GM12878 (cell line): ENCODE measurements around the gene FIGNL2.

Experiments used
- DPF2 ChIP-seq: fragments of 450-650 bp; IDR thresholded peaks from 2 replicates; pipeline ENCODE4 v1.6.1; 2017; ENCODE audit warnings: mild to moderate bottlenecking
- POLR2AphosphoS5 ChIP-seq: IDR thresholded peaks from 2 replicates; pipeline ENCODE4 v1.6.1; 2011; ENCODE audit warnings: mild to moderate bottlenecking, low read length, inconsistent platforms
- RFX5 ChIP-seq: IDR thresholded peaks from 2 replicates; pipeline ENCODE4 v1.6.1; 2011; ENCODE audit warnings: low read depth, low read length, improper control_type of control experiment
- SMC3 ChIP-seq: IDR thresholded peaks from 2 replicates; pipeline ENCODE4 v1.6.1; 2011; ENCODE audit warnings: low read length, improper control_type of control experiment, borderline replicate concordance
- TCF7 ChIP-seq: IDR thresholded peaks from 2 replicates; pipeline ENCODE4 v1.6.1; 2014; ENCODE audit warnings: antibody characterized with exemption, borderline replicate concordance
- ZNF24 ChIP-seq: fragments of 450-650 bp; IDR thresholded peaks from 2 replicates; pipeline ENCODE4 v1.6.1; 2017; ENCODE audit warnings: antibody characterized with exemption, mild to moderate bottlenecking
- ZNF384 ChIP-seq: IDR thresholded peaks from 2 replicates; pipeline ENCODE4 v1.6.1; 2012; ENCODE audit warnings: low read depth, mild to moderate bottlenecking, low read length, improper control_type of control experiment, borderline replicate concordance
- ZZZ3 ChIP-seq: IDR thresholded peaks from 2 replicates; pipeline ENCODE4 v1.6.1; 2011; ENCODE audit warnings: low read depth; ENCODE audit not compliant: control insufficient read depth, insufficient read length
- TF ChIP-seq, protein P1 (sequence below), 3 experiments: IDR thresholded peaks in 2 of 3; conservative IDR thresholded peaks in 1 of 3; 2 replicates each; pipeline ENCODE4 v1.5.1; 2011; ENCODE audit warnings: low read depth in 3 of 3, low read length in 3 of 3, mild to moderate bottlenecking in 3 of 3, control low read depth in 2 of 3, moderate library complexity in 2 of 3, inconsistent platforms in 1 of 3, mixed read lengths in 1 of 3; ENCODE audit not compliant: control insufficient read depth in 2 of 3, insufficient read depth in 1 of 3; ENCODE audit errors: extremely low read depth in 1 of 3

DNA sequence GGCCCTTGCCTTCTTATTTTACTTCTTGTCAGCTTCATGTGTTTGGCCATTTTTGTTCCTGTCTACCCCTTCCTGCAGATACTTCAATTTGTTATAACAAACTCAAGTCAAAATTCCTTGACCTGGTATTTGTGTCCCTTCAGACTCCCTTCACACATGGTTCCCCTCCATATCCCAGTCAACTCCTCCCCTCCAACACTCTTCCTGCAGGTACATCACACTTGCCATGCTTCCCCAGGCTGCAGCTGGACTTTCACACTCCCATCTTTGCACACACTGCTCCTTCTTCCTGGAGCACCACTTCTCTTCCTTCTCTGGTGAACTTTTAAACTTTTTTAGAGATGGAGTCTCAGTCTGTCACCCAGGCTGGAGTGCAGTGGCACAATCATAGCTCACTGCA, 18.9 kb upstream of the FIGNL2 start:
- TF ChIP-seq ZZZ3 = no peak
- no peak for TF ChIP-seq ZNF24
- TF ChIP-seq RFX5 = no peak
- TF ChIP-seq, protein P1, sequence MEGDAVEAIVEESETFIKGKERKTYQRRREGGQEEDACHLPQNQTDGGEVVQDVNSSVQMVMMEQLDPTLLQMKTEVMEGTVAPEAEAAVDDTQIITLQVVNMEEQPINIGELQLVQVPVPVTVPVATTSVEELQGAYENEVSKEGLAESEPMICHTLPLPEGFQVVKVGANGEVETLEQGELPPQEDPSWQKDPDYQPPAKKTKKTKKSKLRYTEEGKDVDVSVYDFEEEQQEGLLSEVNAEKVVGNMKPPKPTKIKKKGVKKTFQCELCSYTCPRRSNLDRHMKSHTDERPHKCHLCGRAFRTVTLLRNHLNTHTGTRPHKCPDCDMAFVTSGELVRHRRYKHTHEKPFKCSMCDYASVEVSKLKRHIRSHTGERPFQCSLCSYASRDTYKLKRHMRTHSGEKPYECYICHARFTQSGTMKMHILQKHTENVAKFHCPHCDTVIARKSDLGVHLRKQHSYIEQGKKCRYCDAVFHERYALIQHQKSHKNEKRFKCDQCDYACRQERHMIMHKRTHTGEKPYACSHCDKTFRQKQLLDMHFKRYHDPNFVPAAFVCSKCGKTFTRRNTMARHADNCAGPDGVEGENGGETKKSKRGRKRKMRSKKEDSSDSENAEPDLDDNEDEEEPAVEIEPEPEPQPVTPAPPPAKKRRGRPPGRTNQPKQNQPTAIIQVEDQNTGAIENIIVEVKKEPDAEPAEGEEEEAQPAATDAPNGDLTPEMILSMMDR (IDR thresholded peaks at IDR 0.05 in 2 of 3, conservative IDR thresholded peaks at IDR 0.05 in 1 of 3; ENCODE audit: control insufficient read depth in 2 of 3, extremely low read depth in 1 of 3, insufficient read depth in 1 of 3, low read depth in 3 of 3, low read length in 3 of 3) = no peak
- no peak for TF ChIP-seq TCF7
- no peak for TF ChIP-seq DPF2
- no peak for TF ChIP-seq SMC3
- TF ChIP-seq ZNF384 = no peak
- no peak for TF ChIP-seq POLR2AphosphoS5
